ENCODE data around the gene FEZF2.

The FEZF2 gene

GRCh38 chr3:62373215-62373614 is at the start of gene FEZF2:
TSS of gene FEZF2 (minus strand) at chr3:62373550. CDS start at chr3:62372868, 682 bp downstream.
- TF ChIP-seq, protein P1, sequence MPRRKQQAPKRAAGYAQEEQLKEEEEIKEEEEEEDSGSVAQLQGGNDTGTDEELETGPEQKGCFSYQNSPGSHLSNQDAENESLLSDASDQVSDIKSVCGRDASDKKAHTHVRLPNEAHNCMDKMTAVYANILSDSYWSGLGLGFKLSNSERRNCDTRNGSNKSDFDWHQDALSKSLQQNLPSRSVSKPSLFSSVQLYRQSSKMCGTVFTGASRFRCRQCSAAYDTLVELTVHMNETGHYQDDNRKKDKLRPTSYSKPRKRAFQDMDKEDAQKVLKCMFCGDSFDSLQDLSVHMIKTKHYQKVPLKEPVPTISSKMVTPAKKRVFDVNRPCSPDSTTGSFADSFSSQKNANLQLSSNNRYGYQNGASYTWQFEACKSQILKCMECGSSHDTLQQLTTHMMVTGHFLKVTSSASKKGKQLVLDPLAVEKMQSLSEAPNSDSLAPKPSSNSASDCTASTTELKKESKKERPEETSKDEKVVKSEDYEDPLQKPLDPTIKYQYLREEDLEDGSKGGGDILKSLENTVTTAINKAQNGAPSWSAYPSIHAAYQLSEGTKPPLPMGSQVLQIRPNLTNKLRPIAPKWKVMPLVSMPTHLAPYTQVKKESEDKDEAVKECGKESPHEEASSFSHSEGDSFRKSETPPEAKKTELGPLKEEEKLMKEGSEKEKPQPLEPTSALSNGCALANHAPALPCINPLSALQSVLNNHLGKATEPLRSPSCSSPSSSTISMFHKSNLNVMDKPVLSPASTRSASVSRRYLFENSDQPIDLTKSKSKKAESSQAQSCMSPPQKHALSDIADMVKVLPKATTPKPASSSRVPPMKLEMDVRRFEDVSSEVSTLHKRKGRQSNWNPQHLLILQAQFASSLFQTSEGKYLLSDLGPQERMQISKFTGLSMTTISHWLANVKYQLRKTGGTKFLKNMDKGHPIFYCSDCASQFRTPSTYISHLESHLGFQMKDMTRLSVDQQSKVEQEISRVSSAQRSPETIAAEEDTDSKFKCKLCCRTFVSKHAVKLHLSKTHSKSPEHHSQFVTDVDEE (CRISPR knock-in tag; IDR thresholded peaks at IDR 0.05) = no peak
- no peak for TF ChIP-seq GLIS3 (CRISPR knock-in tag; IDR thresholded peaks at IDR 0.05)
- TF ChIP-seq ZFP3 (CRISPR knock-in tag; IDR thresholded peaks at IDR 0.05) = no peak
- TF ChIP-seq ISL1 (CRISPR knock-in tag; IDR thresholded peaks at IDR 0.05) = no peak
- no peak for TF ChIP-seq ESRRG (CRISPR knock-in tag; IDR thresholded peaks at IDR 0.05)
- TF ChIP-seq PPARA (CRISPR knock-in tag; IDR thresholded peaks at IDR 0.05; ENCODE audit: borderline replicate concordance) = no peak
- no peak for TF ChIP-seq RARB (CRISPR knock-in tag; IDR thresholded peaks at IDR 0.05)
- no peak for TF ChIP-seq CREB5 (CRISPR knock-in tag; IDR thresholded peaks at IDR 0.05; ENCODE audit: low read depth)
- TF ChIP-seq TOX (CRISPR knock-in tag; IDR thresholded peaks at IDR 0.05; ENCODE audit: borderline replicate concordance) = no peak
- ATAC-seq = no peak

GRCh38 chr3:62421207-62421606 is 47.9 kb upstream of the FEZF2 start:
- ATAC-seq = no peak
- TF ChIP-seq ESRRG (CRISPR knock-in tag; IDR thresholded peaks at IDR 0.05) (no peak), ZC3H10 (CRISPR knock-in tag; IDR thresholded peaks at IDR 0.05) (no peak), ZFP3 (CRISPR knock-in tag; IDR thresholded peaks at IDR 0.05) (no peak), CSRNP3 (CRISPR knock-in tag; IDR thresholded peaks at IDR 0.05) (no peak), ZNF565 (CRISPR knock-in tag; conservative IDR thresholded peaks at IDR 0.05; ENCODE audit: low read depth) (no peak), POU6F1 (CRISPR knock-in tag; IDR thresholded peaks at IDR 0.05; ENCODE audit: borderline replicate concordance, low read depth) (no peak), PPARA (CRISPR knock-in tag; IDR thresholded peaks at IDR 0.05; ENCODE audit: borderline replicate concordance) (no peak), ZNF70 (CRISPR knock-in tag; IDR thresholded peaks at IDR 0.05) (no peak), OSR1 (CRISPR knock-in tag; IDR thresholded peaks at IDR 0.05) (no peak), RARB (CRISPR knock-in tag; IDR thresholded peaks at IDR 0.05) (no peak), GLIS3 (CRISPR knock-in tag; IDR thresholded peaks at IDR 0.05) (no peak), CREB5 (CRISPR knock-in tag; IDR thresholded peaks at IDR 0.05; ENCODE audit: low read depth) (no peak), CSDC2 (CRISPR knock-in tag; IDR thresholded peaks at IDR 0.05) (no peak), TCF4 (CRISPR knock-in tag; IDR thresholded peaks at IDR 0.05; ENCODE audit: borderline replicate concordance) (no peak), TOX (CRISPR knock-in tag; IDR thresholded peaks at IDR 0.05; ENCODE audit: borderline replicate concordance) (no peak), PATZ1 (CRISPR knock-in tag; IDR thresholded peaks at IDR 0.05; ENCODE audit: borderline replicate concordance) (no peak), ARNTL (CRISPR knock-in tag; IDR thresholded peaks at IDR 0.05; ENCODE audit: borderline replicate concordance, low read depth) (no peak)
- TF ChIP-seq, protein P1 (CRISPR knock-in tag; IDR thresholded peaks at IDR 0.05) = no peak
